CD14-positive monocyte (primary cell): Measurements from ENCODE around the gene SNRPD1. TPM values are rescaled to one million over a fixed set of nuclear protein-coding genes. Genes with fewer than 3 reads are reported as not detected.

ENCODE experiments used
- DNase-seq, 3 donors: peaks; one replicate each; pipeline ENCODE4 v3.0.0-alpha.2; 2011 to 2022
- H2AFZ ChIP-seq: 2 replicates; pipeline ENCODE4 v1.6.0; 2012; ENCODE audit warnings: mild to moderate bottlenecking, low read depth, low read length, inconsistent platforms; ENCODE audit not compliant: insufficient read depth, poor library complexity, severe bottlenecking
- H3K27ac ChIP-seq, 2 donors: 1 replicate in 1 of 2; 2 replicates in 1 of 2; pipeline ENCODE4 v1.5.1; 2012 to 2013; ENCODE audit warnings: low read length in 2 of 2, control low read depth in 1 of 2, inconsistent platforms in 1 of 2, low read depth in 1 of 2, mild to moderate bottlenecking in 1 of 2
- H3K27me3 ChIP-seq, 2 donors: one replicate each; pipeline versions ENCODE4 v1.6.0 to v1.6.1; 2011 to 2013; ENCODE audit warnings: low read length in 2 of 2; ENCODE audit not compliant: control insufficient read depth in 2 of 2, insufficient read depth in 2 of 2
- H3K36me3 ChIP-seq, 2 donors: replicated peaks in 1 of 2; 1 replicate in 1 of 2; 2 replicates in 1 of 2; pipeline versions ENCODE4 v1.5.1 to v1.6.1; 2012 to 2013; ENCODE audit warnings: low read length in 2 of 2, control low read depth in 1 of 2, inconsistent platforms in 1 of 2, mild to moderate bottlenecking in 1 of 2; ENCODE audit not compliant: insufficient read depth in 2 of 2, control insufficient read depth in 1 of 2
- H3K4me1 ChIP-seq, 2 donors: 1 replicate in 1 of 2; 2 replicates in 1 of 2; pipeline versions ENCODE4 v1.5.1 to v1.6.1; 2012 to 2013; ENCODE audit warnings: low read length in 2 of 2, control low read depth in 1 of 2, inconsistent platforms in 1 of 2, mild to moderate bottlenecking in 1 of 2, moderate library complexity in 1 of 2; ENCODE audit not compliant: insufficient read depth in 2 of 2, control insufficient read depth in 1 of 2
- H3K4me2 ChIP-seq: replicated peaks from 2 replicates; pipeline ENCODE3; 2012; ENCODE audit warnings: low read length, moderate library complexity, mild to moderate bottlenecking; ENCODE audit not compliant: poor library complexity, severe bottlenecking; ENCODE audit errors: extremely low read depth
- H3K4me3 ChIP-seq, 3 experiments: fragments of 200-600 bp in 1 of 3; sonication (generic) in 1 of 3; replicated peaks in 1 of 3; 1 replicate in 2 of 3; 2 replicates in 1 of 3; pipeline ENCODE4 v1.5.1; 2011 to 2013; ENCODE audit warnings: low read length in 3 of 3, mild to moderate bottlenecking in 3 of 3, control low read depth in 2 of 3, low read depth in 2 of 3, inconsistent platforms in 1 of 3, moderate library complexity in 1 of 3
- H3K79me2 ChIP-seq: 2 replicates; pipeline ENCODE4 v1.6.0; 2012; ENCODE audit warnings: mild to moderate bottlenecking, control low read depth, inconsistent platforms, low read length, moderate library complexity; ENCODE audit not compliant: insufficient read depth
- H3K9ac ChIP-seq: 2 replicates; pipeline ENCODE4 v1.6.0; 2017; ENCODE audit warnings: low read length, mild to moderate bottlenecking; ENCODE audit not compliant: insufficient read depth, poor library complexity, severe bottlenecking
- H3K9me3 ChIP-seq, 2 donors: replicated peaks in 1 of 2; 1 replicate in 1 of 2; 2 replicates in 1 of 2; pipeline versions ENCODE4 v1.5.1 to v1.6.1; 2012 to 2013; ENCODE audit warnings: low read length in 2 of 2, control low read depth in 1 of 2; ENCODE audit not compliant: control insufficient read depth in 1 of 2, insufficient read depth in 1 of 2
- H4K20me1 ChIP-seq: 2 replicates; pipeline ENCODE4 v1.6.0; 2012; ENCODE audit warnings: mild to moderate bottlenecking, low read length, control low read depth, moderate library complexity; ENCODE audit not compliant: insufficient read depth
- H3K27ac Mint-ChIP-seq, 7 donors: one replicate each; pipeline ENCODE4 v1.8.0; 2020; ENCODE audit warnings: mild to moderate bottlenecking in 7 of 7, mixed read lengths in 7 of 7, moderate library complexity in 6 of 7, inconsistent platforms in 2 of 7
- H3K27me3 Mint-ChIP-seq, 3 donors: one replicate each; pipeline ENCODE4 v1.8.0; 2021 to 2022; ENCODE audit warnings: low read depth in 3 of 3, mild to moderate bottlenecking in 3 of 3, mixed read lengths in 3 of 3, moderate library complexity in 3 of 3, inconsistent platforms in 1 of 3
- H3K36me3 Mint-ChIP-seq, 2 donors: one replicate each; pipeline ENCODE4 v1.8.0; 2020; ENCODE audit warnings: mixed read lengths in 2 of 2, inconsistent platforms in 1 of 2, mild to moderate bottlenecking in 1 of 2
- H3K4me1 Mint-ChIP-seq: one replicate; pipeline ENCODE4 v1.8.0; 2020; ENCODE audit warnings: mild to moderate bottlenecking, mixed read lengths
- H3K4me3 Mint-ChIP-seq, 2 donors: one replicate each; pipeline ENCODE4 v1.8.0; 2020; ENCODE audit warnings: mild to moderate bottlenecking in 2 of 2, mixed read lengths in 2 of 2, moderate library complexity in 1 of 2
- H3K9me3 Mint-ChIP-seq, 7 donors: one replicate each; pipeline ENCODE4 v1.8.0; 2020 to 2022; ENCODE audit warnings: mixed read lengths in 7 of 7, mild to moderate bottlenecking in 6 of 7, moderate library complexity in 6 of 7, inconsistent platforms in 2 of 7
- CTCF ChIP-seq: fragments of 200-600 bp; IDR thresholded peaks from one replicate; pipeline ENCODE4 v1.8.0; 2022; ENCODE audit warnings: antibody characterized with exemption, mild to moderate bottlenecking
- WGBS: methylation state at CpG from one replicate; pipeline ENCODE4 v1.1.5; 2013; ENCODE audit warnings: missing lambda C conversion rate; ENCODE audit not compliant: insufficient coverage; 5-methylcytosine and 5-hydroxymethylcytosine counted together
- intact Hi-C, 2 donors: fragments of 100-400 bp; cut with micrococcal nuclease; formaldehyde crosslinking; loops; one replicate each; pipeline versions ENCODE4 v1.15.0 to v1.15.1; 2023
- polyA plus RNA-seq, 3 donors: library from polyadenylated mRNA; depleted of rRNA in 1 of 3; unstranded in 2 of 3; stranded (reverse) in 1 of 3; fragments of 300-500 nt in 2 of 3; fragments of >200 nt in 1 of 3; fragmentation: Illumina TruSeq in 2 of 3; gene quantifications; 1 replicate in 2 of 3; 2 replicates in 1 of 3; pipeline ENCODE4 v1.2.3, GENCODE V29; 2012 to 2021

Gene SNRPD1
- polyA plus RNA-seq, 3 donors, result 13.0 to 56.7 (median 50.9) TPM

DNA sequence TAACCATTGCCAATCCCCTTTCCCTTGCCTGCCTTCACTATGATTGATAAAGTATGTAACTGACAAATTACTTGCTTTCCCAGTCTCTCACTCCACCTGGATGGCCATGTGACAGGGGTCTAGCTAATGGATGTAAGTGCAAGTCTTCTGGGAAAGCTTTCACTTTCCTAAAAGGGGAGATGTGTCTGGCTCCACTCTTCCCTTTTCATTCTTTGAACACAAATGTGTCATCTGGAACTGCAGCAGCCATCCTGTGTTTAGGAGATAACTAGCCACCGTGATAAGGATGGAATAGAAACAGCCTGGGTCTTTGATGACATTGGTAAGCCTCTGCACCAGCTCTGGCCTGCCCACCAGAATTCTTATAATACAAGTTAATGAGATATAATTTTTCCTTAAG lies 38.2 kb downstream of the SNRPD1 start:
- no peaks in the 10 kb centered on the region for H4K20me1 ChIP-seq
- H3K9me3 Mint-ChIP-seq, result peaks cover 0 to 2% (median 0%) of the 10 kb centered on the region in 7 donors
- no peak overlapping the region for H3K4me2 ChIP-seq
- no peaks in the 10 kb centered on the region for H3K4me1 ChIP-seq
- H3K27me3 ChIP-seq, result no peaks in the 10 kb centered on the region
- no peaks in the 10 kb centered on the region for H3K4me1 Mint-ChIP-seq
- no peak overlapping the region for H3K4me3 ChIP-seq
- no peak overlapping the region for H3K9ac ChIP-seq
- WGBS, result no CpG with 5 or more reads among the region's 1 CpG
- H2AFZ ChIP-seq, result no peak overlapping the region
- H3K79me2 ChIP-seq, result no peaks in the 10 kb centered on the region
- H3K36me3 Mint-ChIP-seq, result peaks cover 24 to 57% of the 10 kb centered on the region in 2 donors
- peaks cover 14 to 62% of the 10 kb centered on the region in 2 donors for H3K36me3 ChIP-seq
- H3K27me3 Mint-ChIP-seq, result no peaks in the 10 kb centered on the region
- intact Hi-C loops, result loop anchor here in 1 of 2 donors (10.0 kb wide), 1 partner anchor 74 kb away; no protein-coding TSS in a partner anchor
- TF ChIP-seq CTCF, result no peak
- H3K9me3 ChIP-seq, result no peaks in the 10 kb centered on the region
- H3K4me3 Mint-ChIP-seq, result no peak overlapping the region
- H3K27ac ChIP-seq, result peak overlapping the region in 1 of 2 donors; percentile 1
- no peak for DNase-seq
- no peak overlapping the region for H3K27ac Mint-ChIP-seq

GRCh38 chr18:21652073-21652472 lies 40.0 kb downstream of the SNRPD1 start:
- Histone ChIP-seq H3K4me2 (no peak overlapping the region), H3K79me2 (no peaks in the 10 kb centered on the region), H3K4me3 (no peak overlapping the region), H4K20me1 (no peaks in the 10 kb centered on the region), H3K27ac (no peak overlapping the region), H3K9me3 (no peaks in the 10 kb centered on the region), H2AFZ (no peak overlapping the region), H3K27me3 (no peaks in the 10 kb centered on the region), H3K9ac (no peak overlapping the region), H3K36me3 (peaks cover 23 to 79% of the 10 kb centered on the region in 2 donors), H3K4me1 (no peaks in the 10 kb centered on the region)
- Mint-ChIP-seq H3K9me3 (peaks cover 0 to 2% (median 0%) of the 10 kb centered on the region in 7 donors), H3K4me3 (no peak overlapping the region), H3K27me3 (no peaks in the 10 kb centered on the region), H3K36me3 (peaks cover 36 to 68% of the 10 kb centered on the region in 2 donors), H3K4me1 (no peaks in the 10 kb centered on the region), H3K27ac (no peak overlapping the region)
- no peak for TF ChIP-seq CTCF
- no peak for DNase-seq
- 100% methylated on average over 1 of the region's 4 CpGs for WGBS
- intact Hi-C loops, result loop anchor here in 1 of 2 donors (10.0 kb wide), 1 partner anchor 73 kb away; no protein-coding TSS in a partner anchor
